Brain microvascular endothelial cell (primary cell): Measurements from ENCODE around the gene DMAC2L.
"Not testable (repeated sequence)": the region's sequence is repeated elsewhere in the genome, so short reads cannot be mapped to it uniquely, and the experiment has no call there.

Experiments used
- DNase-seq: peaks from one replicate; pipeline ENCODE4 v3.0.0-alpha.2; 2020
- H3K27ac ChIP-seq: fragments of 250-450 bp; sonication (Bioruptor Pico); 2 replicates; pipeline ENCODE4 v1.5.1; 2020; ENCODE audit warnings: mild to moderate bottlenecking, moderate library complexity
- H3K27me3 ChIP-seq: fragments of 250-450 bp; sonication (Bioruptor Pico); replicated peaks from 2 replicates; pipeline ENCODE4 v1.5.1; 2020; ENCODE audit warnings: mild to moderate bottlenecking
- H3K36me3 ChIP-seq: fragments of 250-450 bp; sonication (Bioruptor Pico); replicated peaks from 2 replicates; pipeline ENCODE4 v1.5.1; 2020; ENCODE audit warnings: mild to moderate bottlenecking
- H3K4me3 ChIP-seq: 2 replicates; pipeline ENCODE4 v1.5.1; 2011; ENCODE audit warnings: low read depth, mild to moderate bottlenecking, control low read depth, low read length, moderate library complexity
- CTCF ChIP-seq: IDR thresholded peaks from 2 replicates; pipeline ENCODE4 v1.5.1; 2011; ENCODE audit warnings: low read depth, mild to moderate bottlenecking, moderate library complexity, low read length, control low read depth, inconsistent platforms; ENCODE audit errors: missing control alignments
- in situ Hi-C: cut with HindIII; loops from 2 replicates; pipeline ENCODE4 v1.10.0; 2017; ENCODE audit warnings: low sequenced_read_pairs, low pct_ligation_motif_present

The DMAC2L gene

GRCh38 chr14:50357124-50357523 is 45.0 kb downstream of the DMAC2L start:
- DNase-seq = no peak
- Histone ChIP-seq H3K4me3 (no peak overlapping the region), H3K27me3 (no peaks in the 10 kb centered on the region), H3K36me3 (no peaks in the 10 kb centered on the region), H3K27ac (no peak overlapping the region)
- in situ Hi-C loops = no loop called here
- no peak for TF ChIP-seq CTCF

- in situ Hi-C loops = no loop called here
- Histone ChIP-seq H3K36me3 (no peaks in the 10 kb centered on the region), H3K27ac (no peak overlapping the region), H3K27me3 (no peaks in the 10 kb centered on the region), H3K4me3 (no peak overlapping the region)
- DNase-seq = no peak
- TF ChIP-seq CTCF = no peak
These were observed 45.8 kb downstream of the DMAC2L start for GRCh38 chr14:50357753-50358395.

- H3K27ac ChIP-seq = no peak overlapping the region
- TF ChIP-seq CTCF = no peak
- no peak overlapping the region for H3K4me3 ChIP-seq
- DNase-seq = no peak
- H3K27me3 ChIP-seq = no peaks in the 10 kb centered on the region
- no peaks in the 10 kb centered on the region for H3K36me3 ChIP-seq
- in situ Hi-C loops = no loop called here
These were observed 47.5 kb downstream of the DMAC2L start for GRCh38 chr14:50359631-50360030.

GRCh38 chr14:50360093-50360492 is 48.0 kb downstream of the DMAC2L start:
- no peak for DNase-seq
- TF ChIP-seq CTCF = no peak
- no peak overlapping the region for H3K4me3 ChIP-seq
- H3K36me3 ChIP-seq = no peaks in the 10 kb centered on the region
- in situ Hi-C loops = no loop called here
- no peak overlapping the region for H3K27ac ChIP-seq
- H3K27me3 ChIP-seq = no peaks in the 10 kb centered on the region

- in situ Hi-C loops = no loop called here
- TF ChIP-seq CTCF = no peak
These were observed 48.7 kb downstream of the DMAC2L start for GRCh38 chr14:50360851-50361250.

GRCh38 chr14:50361473-50362403 is 49.6 kb downstream of the DMAC2L start:
- H3K27me3 ChIP-seq, DNase-seq, H3K4me3 ChIP-seq, H3K36me3 ChIP-seq, in situ Hi-C loops, H3K27ac ChIP-seq: not testable (repeated sequence)

More at GRCh38 chr14:50360851-50361250, 48.7 kb downstream of the DMAC2L start:
- H3K27ac ChIP-seq = no peak overlapping the region
- DNase-seq = no peak
- H3K27me3 ChIP-seq = no peaks in the 10 kb centered on the region
- H3K36me3 ChIP-seq = no peaks in the 10 kb centered on the region
- H3K4me3 ChIP-seq = no peak overlapping the region
